ENCODE results near the gene RALGPS2.
"Not testable (repeated sequence)": the region's sequence is repeated elsewhere in the genome, so short reads cannot be mapped to it uniquely, and the experiment has no call there.

The RALGPS2 gene

GRCh38 chr1:178942285-178943198, 217.5 kb downstream of the RALGPS2 start:
- no peak for DNase-seq (ENCODE audit: low read depth, low spot score)

GRCh38 chr1:178944729-178945128, 219.7 kb downstream of the RALGPS2 start:
- DNase-seq (ENCODE audit: low read depth, low spot score), result no peak

DNA sequence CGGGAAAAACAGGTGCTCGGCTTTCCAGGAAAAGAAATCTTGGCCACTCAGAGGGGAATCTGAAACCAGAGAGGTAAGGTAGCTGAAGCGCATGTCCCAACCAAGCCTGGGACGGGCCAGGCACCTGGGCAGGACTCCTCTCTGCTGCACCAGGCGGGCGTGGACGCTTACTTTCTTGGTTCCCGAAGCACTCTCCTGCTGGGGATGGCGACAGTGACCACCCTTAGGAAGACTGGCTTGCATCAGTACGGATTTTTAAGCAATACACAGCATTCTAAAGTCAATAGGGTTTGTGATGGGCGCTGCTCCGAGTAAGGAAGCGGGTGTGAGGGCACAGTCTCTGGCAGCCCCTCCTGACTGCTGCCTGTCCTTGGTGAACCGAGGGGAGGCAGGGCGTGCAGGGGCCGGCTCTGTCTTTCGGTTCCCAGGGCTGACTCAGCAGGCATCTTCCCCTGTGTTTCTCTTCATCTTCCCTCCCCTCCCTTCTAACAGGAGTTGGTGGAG, 220.8 kb downstream of the RALGPS2 start:
- DNase-seq (ENCODE audit: low read depth, low spot score), result no peak

GRCh38 chr1:178946416-178946815, 221.4 kb downstream of the RALGPS2 start:
- no peak for DNase-seq (ENCODE audit: low read depth, low spot score)

DNA sequence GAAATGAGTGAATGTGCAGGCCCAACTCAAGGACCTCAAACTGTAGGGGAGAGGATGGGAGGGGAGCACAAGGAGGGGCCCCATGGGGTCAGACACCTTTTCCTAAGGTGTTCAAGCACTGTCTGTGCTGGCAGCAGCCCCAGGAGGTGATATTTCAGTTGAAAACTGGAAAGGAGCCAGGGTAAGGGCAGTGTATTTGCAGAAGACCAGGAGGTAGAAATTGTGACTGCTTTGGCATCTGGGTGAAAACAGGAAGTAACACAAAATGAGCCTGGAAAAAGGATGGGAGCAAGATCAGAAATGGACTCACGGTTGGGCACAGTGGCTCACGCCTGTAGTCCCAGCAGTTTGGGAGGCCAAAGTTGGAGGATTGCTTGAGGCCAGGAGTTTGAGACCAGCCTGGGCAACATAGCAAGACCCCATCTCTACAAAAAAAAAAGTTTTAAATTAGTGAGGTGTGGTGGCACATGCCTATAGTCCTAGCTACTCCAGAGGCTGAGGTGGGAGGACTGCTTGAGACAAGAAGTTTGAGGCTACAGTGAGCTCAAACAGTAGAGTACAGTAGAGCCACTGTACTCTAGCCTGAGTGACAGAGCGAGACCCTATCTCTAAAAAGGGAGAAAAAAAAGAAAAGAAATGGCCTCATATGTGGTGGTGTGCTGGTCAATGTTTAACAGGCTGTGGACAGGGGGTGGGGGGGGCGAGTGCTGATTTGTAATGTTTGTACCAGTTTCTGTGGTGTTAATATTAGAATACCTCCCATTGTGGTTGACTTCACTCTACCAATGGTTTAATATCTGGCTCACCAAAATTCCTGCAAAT, 222.0 kb downstream of the RALGPS2 start:
- DNase-seq (ENCODE audit: low read depth, low spot score), result no peak

DNA sequence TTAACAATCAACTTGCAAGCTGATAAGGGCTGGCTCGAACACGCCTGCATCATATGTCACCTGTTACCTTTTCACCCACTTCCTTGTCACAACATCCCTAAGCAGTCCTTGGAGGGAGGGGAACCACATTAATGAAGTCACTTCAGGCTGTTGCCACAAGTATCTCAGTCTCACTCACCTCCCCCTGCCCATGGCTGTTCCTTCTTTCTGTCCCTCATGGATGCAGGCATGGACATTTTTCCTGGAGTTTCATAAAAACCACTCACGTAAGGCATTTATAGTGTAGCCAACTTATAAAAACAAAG, 222.6 kb downstream of the RALGPS2 start:
- DNase-seq (ENCODE audit: low read depth, low spot score), result no peak

- DNase-seq (ENCODE audit: low read depth, low spot score), result no peak
Measured at GRCh38 chr1:178948676-178949075, 223.6 kb downstream of the RALGPS2 start.

GRCh38 chr1:178949866-178950265, 224.8 kb downstream of the RALGPS2 start:
- DNase-seq (ENCODE audit: low read depth, low spot score), result not testable (repeated sequence)

- DNase-seq (ENCODE audit: low read depth, low spot score), result no peak
Measured at GRCh38 chr1:178951600-178951999, 226.6 kb downstream of the RALGPS2 start.

DNA sequence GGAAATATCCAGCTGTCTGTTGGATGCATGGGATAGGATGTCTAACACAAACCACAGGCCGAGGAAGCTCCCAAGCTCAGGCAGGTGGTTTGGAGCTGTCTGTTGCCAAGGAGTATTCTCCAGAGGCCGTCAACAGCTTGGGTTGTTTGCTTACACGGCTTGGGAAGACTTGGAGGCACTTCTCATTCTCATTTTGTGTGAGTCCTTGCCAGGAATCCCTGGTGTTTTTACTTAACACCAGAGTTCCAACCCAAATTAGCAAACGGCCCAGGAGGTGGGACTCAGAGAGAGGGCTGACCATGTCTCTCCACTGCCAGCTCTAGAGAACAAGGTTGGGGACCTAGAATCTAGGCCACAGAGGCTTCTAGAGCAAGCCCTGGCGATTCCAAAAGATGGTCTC, 228.0 kb downstream of the RALGPS2 start:
- peak; percentile 54 for DNase-seq (ENCODE audit: low read depth, low spot score)

GRCh38 chr1:178953538-178954324, 228.7 kb downstream of the RALGPS2 start:
- DNase-seq (ENCODE audit: low read depth, low spot score), result no peak

- no peak for DNase-seq (ENCODE audit: low read depth, low spot score)
Measured at GRCh38 chr1:178954325-178954690, 229.3 kb downstream of the RALGPS2 start.

DNA sequence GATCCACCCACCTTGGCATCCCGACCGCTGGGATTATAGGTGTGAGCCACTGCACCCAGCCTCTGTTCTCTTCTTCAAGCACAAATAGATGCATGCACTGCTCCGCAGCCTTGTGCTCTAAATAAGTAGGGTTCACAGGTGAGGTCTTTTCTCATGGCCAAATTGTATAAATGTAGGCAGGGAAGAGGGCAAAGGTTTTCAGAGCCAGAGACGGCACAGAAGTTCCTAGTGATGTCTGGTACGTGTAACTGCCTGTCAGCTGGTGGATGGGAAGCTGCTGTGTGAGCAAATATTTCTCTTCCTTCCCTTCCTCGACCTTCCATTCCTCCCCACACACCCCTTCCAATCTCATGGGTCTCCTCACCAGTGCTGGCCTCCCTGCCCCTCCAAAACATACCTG, 229.9 kb downstream of the RALGPS2 start:
- no peak for DNase-seq (ENCODE audit: low read depth, low spot score)

DNA sequence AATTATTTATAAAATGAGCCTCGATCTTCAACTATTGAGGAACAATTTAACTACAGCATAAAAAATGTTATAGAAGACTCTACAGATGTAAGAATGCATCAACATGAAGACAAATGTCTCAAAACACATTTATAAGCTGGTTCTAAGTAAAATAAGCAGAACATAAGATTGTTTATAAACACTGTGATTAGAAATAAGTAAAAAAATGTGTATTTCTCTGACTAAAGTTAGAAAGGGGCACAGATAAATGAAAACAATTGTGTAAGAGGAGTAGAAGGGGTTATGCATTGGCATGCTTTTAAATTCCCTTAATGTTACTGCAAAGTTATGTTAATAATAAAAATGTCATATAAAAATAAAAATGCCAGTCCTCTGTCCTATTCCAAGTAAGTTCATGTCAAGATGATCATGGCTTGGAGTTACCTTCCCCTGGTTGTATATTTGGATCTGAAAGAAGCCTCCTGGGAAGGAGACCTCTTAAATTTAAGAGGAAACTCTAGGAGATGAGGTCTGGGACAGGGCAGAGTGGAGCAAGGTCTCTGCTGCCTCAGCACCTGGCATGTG, 230.4 kb downstream of the RALGPS2 start:
- DNase-seq (ENCODE audit: low read depth, low spot score), result no peak

GRCh38 chr1:178958491-178958890, 233.4 kb downstream of the RALGPS2 start:
- no peak for DNase-seq (ENCODE audit: low read depth, low spot score)

GRCh38 chr1:178959543-178960460, 234.8 kb downstream of the RALGPS2 start:
- no peak for DNase-seq (ENCODE audit: low read depth, low spot score)

GRCh38 chr1:178960482-178961240, 235.6 kb downstream of the RALGPS2 start:
- no peak for DNase-seq (ENCODE audit: low read depth, low spot score)

DNA sequence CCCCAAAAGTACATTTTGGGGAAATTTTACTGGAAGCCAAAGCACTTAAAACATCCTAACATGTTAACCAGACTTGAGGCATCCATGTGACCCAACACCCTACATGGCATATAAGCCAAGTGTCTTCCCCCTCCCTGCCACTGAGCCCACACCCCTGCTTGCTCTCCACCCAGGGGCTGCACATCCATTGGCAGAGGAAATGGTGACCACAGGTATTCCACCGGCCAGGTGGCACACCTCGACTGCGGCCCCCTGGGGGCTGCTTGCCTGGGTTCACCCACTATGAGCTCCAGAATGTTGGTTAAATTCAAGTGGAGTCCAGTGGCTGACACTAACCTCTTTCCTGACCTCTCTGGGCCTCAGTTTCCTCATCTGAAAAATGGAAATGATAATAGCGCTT, 236.3 kb downstream of the RALGPS2 start:
- DNase-seq (ENCODE audit: low read depth, low spot score), result no peak

GRCh38 chr1:178961868-178962267, 236.8 kb downstream of the RALGPS2 start:
- no peak for DNase-seq (ENCODE audit: low read depth, low spot score)

Measured in smooth muscle cell of the brain vasculature (primary cell).